HG03097 (cell line): ENCODE results near the gene NINL.
"Not testable (repeated sequence)": the region's sequence is repeated elsewhere in the genome, so short reads cannot be mapped to it uniquely, and the experiment has no call there.

Experiments used
- ATAC-seq: cut with Tn5 transposase; IDR thresholded peaks from one replicate; pipeline ENCODE4 v1.9.1; 2021; ENCODE audit not compliant: unreplicated experiment, low FRiP score

NINL gene

GRCh38 chr20:25600632-25601031 is 15.3 kb upstream of the NINL start:
- no peak for ATAC-seq

- ATAC-seq, result no peak
Observed at GRCh38 chr20:25592135-25592852, 7.0 kb upstream of the NINL start.

GRCh38 chr20:25590778-25591177 is 5.4 kb upstream of the NINL start:
- ATAC-seq, result not testable (repeated sequence)

GRCh38 chr20:25588491-25588890 is 3.2 kb upstream of the NINL start:
- ATAC-seq, result no peak

- no peak for ATAC-seq
Observed at GRCh38 chr20:25587536-25587935, 2.2 kb upstream of the NINL start.

GRCh38 chr20:25586877-25587276 is 1.5 kb upstream of the NINL start:
- no peak for ATAC-seq

- ATAC-seq, result not testable (repeated sequence)
Observed at GRCh38 chr20:25583607-25584006, 1.7 kb downstream of the NINL start.

GRCh38 chr20:25580711-25581110 is 4.6 kb downstream of the NINL start:
- no peak for ATAC-seq

- ATAC-seq, result no peak
Observed at GRCh38 chr20:25579081-25579770, 6.1 kb downstream of the NINL start.

GRCh38 chr20:25576783-25577530 is 8.4 kb downstream of the NINL start:
- ATAC-seq, result no peak

GRCh38 chr20:25574411-25574810 is 10.9 kb downstream of the NINL start:
- ATAC-seq, result no peak

GRCh38 chr20:25573288-25574251 is 11.8 kb downstream of the NINL start:
- ATAC-seq, result no peak

- no peak for ATAC-seq
Observed at GRCh38 chr20:25571817-25572216, 13.5 kb downstream of the NINL start.

- ATAC-seq, result no peak
Observed at GRCh38 chr20:25571240-25571639, 14.1 kb downstream of the NINL start.

- no peak for ATAC-seq
Observed at GRCh38 chr20:25570148-25570530, 15.2 kb downstream of the NINL start.

- ATAC-seq, result no peak
Observed at GRCh38 chr20:25567286-25567685, 18.0 kb downstream of the NINL start.

GRCh38 chr20:25566821-25567220 is 18.5 kb downstream of the NINL start:
- ATAC-seq, result no peak

- ATAC-seq, result no peak
Observed at GRCh38 chr20:25565578-25566157, 19.7 kb downstream of the NINL start.

GRCh38 chr20:25563876-25564275 is 21.5 kb downstream of the NINL start:
- ATAC-seq, result no peak

GRCh38 chr20:25563362-25563761 is 22.0 kb downstream of the NINL start:
- no peak for ATAC-seq
